Activated T-cell treated with anti-CD3 and anti-CD28 coated beads, Interleukin-2, amount 50 U/mL, for 4 hours (primary cell): ENCODE data around the gene HMGXB4. TPM values are rescaled to one million over a fixed set of nuclear protein-coding genes. Genes with fewer than 3 reads are reported as not detected.

Source experiments
- ATAC-seq, 2 donors: fragments of 200-7000 bp; cut with Tn5 transposase; one replicate each; pipeline ENCODE4 v1.10.0; 2021
- DNase-seq: peaks from one replicate; pipeline ENCODE4 v3.0.0-alpha.2; 2020
- H3K27me3 Mint-ChIP-seq: one replicate; pipeline ENCODE4 v1.8.0; 2021; ENCODE audit warnings: low read depth, mixed read lengths
- H3K36me3 Mint-ChIP-seq: one replicate; pipeline ENCODE4 v1.8.0; 2022; ENCODE audit warnings: mixed read lengths; ENCODE audit not compliant: insufficient read depth
- H3K4me1 Mint-ChIP-seq: one replicate; pipeline ENCODE4 v1.8.0; 2021; ENCODE audit warnings: low read depth, mixed read lengths
- H3K4me3 Mint-ChIP-seq: one replicate; pipeline ENCODE4 v1.8.0; 2021; ENCODE audit warnings: mild to moderate bottlenecking, moderate library complexity, mixed read lengths
- H3K9me3 Mint-ChIP-seq: one replicate; pipeline ENCODE4 v1.8.0; 2021; ENCODE audit warnings: mixed read lengths
- total RNA-seq, 3 donors: library from RNA; stranded (reverse); gene quantifications; one replicate each; pipeline ENCODE4 v1.2.1, GENCODE V29; 2021

HMGXB4 gene
- total RNA-seq, 3 donors from 2014 or later = 29.7 to 31.4 (median 30.6) TPM

- H3K4me1 Mint-ChIP-seq = peaks cover 10% of the 10 kb centered on the region
- ATAC-seq (no peak), DNase-seq (no peak)
- H3K4me3 Mint-ChIP-seq = no peak overlapping the region
- H3K9me3 Mint-ChIP-seq = no peaks in the 10 kb centered on the region
- H3K36me3 Mint-ChIP-seq = peaks cover 17% of the 10 kb centered on the region
- no peaks in the 10 kb centered on the region for H3K27me3 Mint-ChIP-seq
Measured at GRCh38 chr22:35319244-35319985, 62.1 kb downstream of the HMGXB4 start.

DNA sequence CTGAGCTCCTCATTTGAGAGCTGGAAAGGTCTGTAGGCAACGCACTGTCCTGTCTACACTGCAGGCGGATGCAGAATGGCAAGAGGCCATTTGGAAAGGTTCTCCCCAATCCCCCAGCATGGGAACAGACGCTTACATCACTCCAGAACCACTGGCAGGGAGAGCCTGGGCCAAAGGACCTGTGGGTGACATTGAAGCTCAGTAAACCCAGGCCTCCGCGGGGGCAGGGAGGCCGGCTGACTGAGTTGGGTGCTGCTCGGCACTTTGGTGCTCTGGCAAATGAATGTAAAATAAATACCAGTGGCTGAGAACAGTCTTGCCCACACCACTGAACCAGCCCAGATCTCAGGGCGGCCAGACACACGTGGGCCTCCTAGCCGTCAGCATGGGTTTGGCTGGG, 64.8 kb downstream of the HMGXB4 start:
- ATAC-seq (no peak), DNase-seq (no peak)
- Mint-ChIP-seq H3K27me3 (no peaks in the 10 kb centered on the region), H3K9me3 (no peaks in the 10 kb centered on the region), H3K36me3 (peaks cover 32% of the 10 kb centered on the region), H3K4me1 (no peaks in the 10 kb centered on the region), H3K4me3 (no peak overlapping the region)

GRCh38 chr22:35322893-35323292, 65.6 kb downstream of the HMGXB4 start:
- Mint-ChIP-seq H3K36me3 (peaks cover 30% of the 10 kb centered on the region), H3K4me3 (no peak overlapping the region), H3K27me3 (no peaks in the 10 kb centered on the region), H3K9me3 (no peaks in the 10 kb centered on the region), H3K4me1 (peaks cover under 1% of the 10 kb centered on the region)
- DNase-seq (no peak), ATAC-seq (no peak)

DNA sequence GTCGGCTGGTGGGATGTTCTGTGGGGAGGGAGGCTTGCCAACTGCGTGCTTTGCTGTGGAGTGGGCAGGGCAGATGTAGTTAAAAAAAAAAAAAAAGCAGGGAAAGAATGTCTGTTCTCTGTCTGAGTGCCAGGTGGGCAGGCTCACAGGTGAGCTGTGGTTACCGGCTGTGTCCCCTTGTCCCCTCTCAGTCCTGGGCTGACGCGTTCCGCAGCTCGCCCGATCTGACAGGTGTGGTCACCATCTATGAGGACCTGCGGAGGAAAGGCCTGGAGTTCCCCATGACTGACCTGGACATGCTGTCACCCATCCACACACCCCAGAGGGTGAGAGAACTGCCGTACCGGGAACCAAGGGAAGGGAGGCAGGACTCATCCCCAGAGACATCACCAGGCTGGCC, 66.0 kb downstream of the HMGXB4 start:
- H3K4me1 Mint-ChIP-seq = peaks cover 3% of the 10 kb centered on the region
- H3K9me3 Mint-ChIP-seq = no peaks in the 10 kb centered on the region
- H3K4me3 Mint-ChIP-seq = no peak overlapping the region
- ATAC-seq = no peak
- peaks cover 30% of the 10 kb centered on the region for H3K36me3 Mint-ChIP-seq
- no peaks in the 10 kb centered on the region for H3K27me3 Mint-ChIP-seq
- DNase-seq = no peak

DNA sequence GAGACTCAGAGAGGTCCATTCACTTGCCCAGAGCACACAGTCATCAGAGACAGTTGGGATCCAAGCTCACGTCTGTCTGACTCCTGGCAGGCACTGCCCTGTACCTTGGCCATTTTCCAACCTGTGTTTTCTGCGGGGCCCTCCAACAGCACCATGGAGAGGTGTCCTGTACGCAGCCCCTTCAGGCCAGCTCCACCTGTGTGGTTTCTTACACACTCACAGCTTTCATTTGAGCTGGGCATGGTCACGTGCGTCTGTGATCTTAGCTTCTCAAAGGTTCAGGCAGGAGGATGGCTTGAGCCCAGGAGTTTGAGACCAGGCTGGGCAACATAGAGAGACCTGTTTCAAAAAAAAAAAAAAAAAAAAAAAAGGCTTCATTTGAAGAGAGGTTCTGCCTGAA, 66.8 kb downstream of the HMGXB4 start:
- ATAC-seq (no peak), DNase-seq (no peak)
- no peaks in the 10 kb centered on the region for H3K27me3 Mint-ChIP-seq
- no peak overlapping the region for H3K4me3 Mint-ChIP-seq
- H3K9me3 Mint-ChIP-seq = no peaks in the 10 kb centered on the region
- peaks cover 4% of the 10 kb centered on the region for H3K4me1 Mint-ChIP-seq
- peaks cover 30% of the 10 kb centered on the region for H3K36me3 Mint-ChIP-seq

- no peak for ATAC-seq
- Mint-ChIP-seq H3K27me3 (no peaks in the 10 kb centered on the region), H3K36me3 (peaks cover 30% of the 10 kb centered on the region), H3K4me1 (peaks cover 11% of the 10 kb centered on the region), H3K4me3 (no peak overlapping the region), H3K9me3 (no peaks in the 10 kb centered on the region)
- DNase-seq = no peak
Measured at GRCh38 chr22:35324762-35325161, 67.5 kb downstream of the HMGXB4 start.

DNA sequence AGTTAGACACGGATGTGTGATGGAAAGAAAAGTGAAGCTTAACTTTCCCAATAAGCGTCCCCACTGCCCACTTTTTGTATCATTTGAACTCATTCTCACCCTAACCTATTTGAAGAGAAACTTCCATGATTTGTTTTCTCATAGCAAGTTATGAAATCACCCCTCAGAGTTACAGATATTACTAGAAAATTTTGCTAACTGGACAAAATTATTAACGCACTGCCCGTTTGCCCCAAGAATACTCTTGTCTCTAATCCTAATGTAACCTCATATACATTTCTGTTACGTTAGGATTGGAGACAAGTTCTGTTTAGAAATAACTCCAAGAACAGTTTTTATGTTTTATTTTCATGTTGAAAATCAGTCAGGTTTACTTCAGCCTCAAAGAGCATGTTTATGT, 67.9 kb downstream of the HMGXB4 start:
- H3K9me3 Mint-ChIP-seq = no peaks in the 10 kb centered on the region
- H3K4me3 Mint-ChIP-seq = no peak overlapping the region
- H3K27me3 Mint-ChIP-seq = no peaks in the 10 kb centered on the region
- ATAC-seq (no peak), DNase-seq (no peak)
- H3K36me3 Mint-ChIP-seq = peaks cover 31% of the 10 kb centered on the region
- peaks cover 16% of the 10 kb centered on the region for H3K4me1 Mint-ChIP-seq

GRCh38 chr22:35326854-35327562, 69.7 kb downstream of the HMGXB4 start:
- no peaks in the 10 kb centered on the region for H3K9me3 Mint-ChIP-seq
- no peak overlapping the region for H3K4me3 Mint-ChIP-seq
- H3K27me3 Mint-ChIP-seq = no peaks in the 10 kb centered on the region
- peaks cover 32% of the 10 kb centered on the region for H3K36me3 Mint-ChIP-seq
- ATAC-seq (no peak), DNase-seq (no peak)
- H3K4me1 Mint-ChIP-seq = peaks cover 27% of the 10 kb centered on the region

DNA sequence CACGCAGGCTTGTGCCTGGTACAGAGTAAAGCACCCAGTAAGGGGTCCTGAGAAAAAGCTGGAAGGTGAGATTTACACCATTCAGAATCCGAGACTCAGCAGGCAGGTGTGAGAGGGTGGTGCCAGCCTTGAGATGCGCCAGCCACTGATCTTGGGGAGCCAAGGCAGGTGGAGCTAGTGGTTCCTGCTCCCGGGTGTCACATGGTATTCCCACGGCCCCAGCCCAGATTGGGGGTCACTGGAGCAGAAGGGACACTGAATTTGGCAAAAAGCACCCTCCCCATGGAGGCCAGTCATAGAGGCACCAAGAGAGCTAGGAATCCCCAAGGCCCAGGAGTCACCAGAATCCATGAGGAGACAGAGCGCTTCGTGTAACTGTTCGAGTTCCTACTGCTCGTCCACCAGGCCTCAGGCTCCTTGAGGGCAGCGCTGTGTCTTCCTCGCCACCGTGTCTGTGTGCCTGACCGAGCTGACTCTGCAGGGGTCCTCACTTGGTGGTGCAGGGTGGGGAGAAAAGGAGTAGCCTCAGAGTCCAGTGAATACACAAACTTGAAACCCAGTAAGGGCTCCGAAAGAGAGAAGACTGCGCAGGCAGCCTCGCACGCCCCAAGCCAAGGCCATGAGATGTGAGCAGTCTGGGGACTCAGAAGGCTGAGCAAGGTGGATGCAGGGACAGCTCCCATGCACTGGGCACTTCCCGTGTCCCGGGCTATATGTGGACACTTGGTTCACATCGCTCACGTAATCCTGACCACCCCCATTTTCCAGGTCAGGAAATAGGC, 70.6 kb downstream of the HMGXB4 start:
- Mint-ChIP-seq H3K27me3 (no peaks in the 10 kb centered on the region), H3K4me1 (peaks cover 27% of the 10 kb centered on the region), H3K4me3 (no peak overlapping the region), H3K9me3 (no peaks in the 10 kb centered on the region), H3K36me3 (peaks cover 38% of the 10 kb centered on the region)
- ATAC-seq (no peak), DNase-seq (no peak)

GRCh38 chr22:35328472-35328885, 71.2 kb downstream of the HMGXB4 start:
- ATAC-seq (no peak), DNase-seq (no peak)
- Mint-ChIP-seq H3K36me3 (peaks cover 35% of the 10 kb centered on the region), H3K4me1 (peaks cover 27% of the 10 kb centered on the region), H3K9me3 (no peaks in the 10 kb centered on the region), H3K27me3 (no peaks in the 10 kb centered on the region), H3K4me3 (no peak overlapping the region)

- peaks cover 34% of the 10 kb centered on the region for H3K36me3 Mint-ChIP-seq
- H3K4me1 Mint-ChIP-seq = peaks cover 34% of the 10 kb centered on the region
- H3K4me3 Mint-ChIP-seq = peak overlapping the region; percentile 33
- no peaks in the 10 kb centered on the region for H3K27me3 Mint-ChIP-seq
- ATAC-seq (no peak), DNase-seq (no peak)
- no peaks in the 10 kb centered on the region for H3K9me3 Mint-ChIP-seq
Measured at GRCh38 chr22:35329114-35329847, 72.0 kb downstream of the HMGXB4 start.

DNA sequence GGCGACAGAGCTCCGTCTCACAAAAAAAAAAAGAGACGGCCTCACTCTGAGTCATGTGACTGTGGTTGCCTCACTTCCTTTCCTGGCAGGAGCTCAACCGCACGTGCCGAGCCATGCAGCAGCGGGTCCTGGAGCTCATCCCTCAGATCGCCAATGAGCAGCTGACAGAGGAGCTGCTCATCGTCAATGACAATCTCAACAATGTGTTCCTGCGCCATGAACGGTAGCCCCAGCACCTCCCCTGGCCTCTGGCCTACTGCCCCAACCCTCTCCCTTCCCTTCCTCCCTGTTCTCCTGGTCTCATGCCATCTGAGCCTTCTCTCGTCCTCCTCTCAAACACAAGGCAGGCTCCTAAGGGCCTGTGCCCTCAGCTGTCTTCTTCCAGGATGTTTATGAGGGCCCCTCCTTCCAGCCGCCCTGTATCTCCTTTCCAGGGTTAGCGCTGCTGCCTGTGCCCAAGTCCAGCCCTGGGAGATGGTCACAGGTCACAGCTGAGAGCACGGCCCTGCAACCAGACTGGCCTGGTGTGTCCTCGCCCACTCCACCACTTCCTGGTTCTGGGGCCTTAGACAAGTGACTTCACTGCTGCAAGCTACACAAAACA, 73.1 kb downstream of the HMGXB4 start:
- H3K36me3 Mint-ChIP-seq = peaks cover 26% of the 10 kb centered on the region
- no peaks in the 10 kb centered on the region for H3K27me3 Mint-ChIP-seq
- H3K4me3 Mint-ChIP-seq = peak overlapping the region; percentile 80
- peak; percentile 69 to 71 for ATAC-seq
- peaks cover 38% of the 10 kb centered on the region for H3K4me1 Mint-ChIP-seq
- DNase-seq = peak; percentile 35
- no peaks in the 10 kb centered on the region for H3K9me3 Mint-ChIP-seq

DNA sequence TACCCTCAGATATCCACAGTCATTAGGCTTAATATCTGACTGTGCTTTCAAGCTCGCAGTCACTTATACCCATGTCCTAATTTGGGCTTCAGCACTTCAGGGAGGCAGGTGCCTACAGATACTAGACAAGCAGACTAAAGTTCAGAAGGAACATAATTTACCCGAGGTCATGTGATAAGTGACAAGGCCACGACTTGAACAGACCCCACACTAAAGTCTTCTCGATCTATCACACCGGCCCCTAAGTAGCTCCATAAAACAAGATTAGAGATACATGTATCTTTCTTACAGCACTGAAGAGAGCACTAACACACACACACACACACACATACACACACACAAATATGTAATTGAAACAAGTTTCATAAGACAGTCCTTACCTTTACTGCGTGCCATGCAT, 75.0 kb downstream of the HMGXB4 start:
- H3K36me3 Mint-ChIP-seq = peaks cover 18% of the 10 kb centered on the region
- no peak for ATAC-seq
- no peaks in the 10 kb centered on the region for H3K27me3 Mint-ChIP-seq
- DNase-seq = no peak
- no peak overlapping the region for H3K4me3 Mint-ChIP-seq
- H3K9me3 Mint-ChIP-seq = no peaks in the 10 kb centered on the region
- H3K4me1 Mint-ChIP-seq = peaks cover 42% of the 10 kb centered on the region

GRCh38 chr22:35333220-35333619, 75.9 kb downstream of the HMGXB4 start:
- peaks cover 39% of the 10 kb centered on the region for H3K4me1 Mint-ChIP-seq
- no peaks in the 10 kb centered on the region for H3K9me3 Mint-ChIP-seq
- no peak for ATAC-seq
- peaks cover 22% of the 10 kb centered on the region for H3K36me3 Mint-ChIP-seq
- no peak for DNase-seq
- H3K4me3 Mint-ChIP-seq = no peak overlapping the region
- H3K27me3 Mint-ChIP-seq = no peaks in the 10 kb centered on the region
